ENCODE measurements around the gene MACROD2. TPM values are rescaled to one million over a fixed set of nuclear protein-coding genes. Genes with fewer than 3 reads are reported as not detected.

The MACROD2 gene
- total RNA-seq, 2 donors from 2014 or later = 0.95 to 4.2 TPM

- Histone ChIP-seq H3K4me3 (no peak overlapping the region), H3K27ac (no peak overlapping the region), H3K4me1 (ENCODE audit: control insufficient read depth in 1 of 2, low read depth in 2 of 2) (no peaks in the 10 kb centered on the region), H3K9me3 (no peaks in the 10 kb centered on the region), H3K27me3 (replicated peaks; ENCODE audit: insufficient read depth) (no peaks in the 10 kb centered on the region), H3K36me3 (no peaks in the 10 kb centered on the region)
- no peak for TF ChIP-seq CTCF (IDR thresholded peaks at IDR 0.05)
- ATAC-seq (ENCODE audit: insufficient number of reproducible peaks, low FRiP score, low read depth) (no peak), DNase-seq (ENCODE audit: low spot score) (no peak)
Observed at GRCh38 chr20:15333170-15333569, 1337.9 kb downstream of the MACROD2 start.

GRCh38 chr20:15336011-15336410 is 1340.7 kb downstream of the MACROD2 start:
- H3K36me3 ChIP-seq = no peaks in the 10 kb centered on the region
- H3K27me3 ChIP-seq (replicated peaks; ENCODE audit: insufficient read depth) = no peaks in the 10 kb centered on the region
- no peak for ATAC-seq (ENCODE audit: insufficient number of reproducible peaks, low FRiP score, low read depth)
- no peak overlapping the region for H3K27ac ChIP-seq
- no peak for DNase-seq (ENCODE audit: low spot score)
- no peaks in the 10 kb centered on the region for H3K9me3 ChIP-seq
- no peak overlapping the region for H3K4me3 ChIP-seq
- no peaks in the 10 kb centered on the region for H3K4me1 ChIP-seq (ENCODE audit: control insufficient read depth in 1 of 2, low read depth in 2 of 2)
- no peak for TF ChIP-seq CTCF (IDR thresholded peaks at IDR 0.05)

- Histone ChIP-seq H3K9me3 (no peaks in the 10 kb centered on the region), H3K4me1 (ENCODE audit: control insufficient read depth in 1 of 2, low read depth in 2 of 2) (no peaks in the 10 kb centered on the region), H3K27ac (no peak overlapping the region), H3K27me3 (replicated peaks; ENCODE audit: insufficient read depth) (no peaks in the 10 kb centered on the region), H3K36me3 (no peaks in the 10 kb centered on the region), H3K4me3 (no peak overlapping the region)
- no peak for TF ChIP-seq CTCF (IDR thresholded peaks at IDR 0.05)
- no peak for ATAC-seq (ENCODE audit: insufficient number of reproducible peaks, low FRiP score, low read depth)
- no peak for DNase-seq (ENCODE audit: low spot score)
Observed at GRCh38 chr20:15336536-15336935, 1341.2 kb downstream of the MACROD2 start.

- Histone ChIP-seq H3K4me3 (no peak overlapping the region), H3K27me3 (replicated peaks; ENCODE audit: insufficient read depth) (no peaks in the 10 kb centered on the region), H3K4me1 (ENCODE audit: control insufficient read depth in 1 of 2, low read depth in 2 of 2) (no peaks in the 10 kb centered on the region), H3K36me3 (no peaks in the 10 kb centered on the region), H3K9me3 (no peaks in the 10 kb centered on the region), H3K27ac (no peak overlapping the region)
- no peak for TF ChIP-seq CTCF (IDR thresholded peaks at IDR 0.05)
- ATAC-seq (ENCODE audit: insufficient number of reproducible peaks, low FRiP score, low read depth) (no peak), DNase-seq (ENCODE audit: low spot score) (no peak)
Observed at GRCh38 chr20:15339264-15339663, 1343.9 kb downstream of the MACROD2 start.

GRCh38 chr20:15342991-15343523 is 1347.7 kb downstream of the MACROD2 start:
- Histone ChIP-seq H3K4me3 (no peak overlapping the region), H3K9me3 (no peaks in the 10 kb centered on the region), H3K36me3 (no peaks in the 10 kb centered on the region), H3K27me3 (replicated peaks; ENCODE audit: insufficient read depth) (no peaks in the 10 kb centered on the region), H3K4me1 (ENCODE audit: control insufficient read depth in 1 of 2, low read depth in 2 of 2) (no peaks in the 10 kb centered on the region), H3K27ac (no peak overlapping the region)
- TF ChIP-seq CTCF (IDR thresholded peaks at IDR 0.05) = no peak
- ATAC-seq (ENCODE audit: insufficient number of reproducible peaks, low FRiP score, low read depth) (no peak), DNase-seq (ENCODE audit: low spot score) (no peak)
